Measurements from ENCODE around the gene CCDC63.

- TF ChIP-seq POLR2A (IDR thresholded peaks at IDR 0.05) (no peak), CTCF (IDR thresholded peaks at IDR 0.05) (no peak)
These were observed 18.7 kb downstream of the CCDC63 start for GRCh38 chr12:110865521-110865920.
